Fibroblast of mammary gland (primary cell): ENCODE data around the gene MTLN.
"Not testable (repeated sequence)": the region's sequence is repeated elsewhere in the genome, so short reads cannot be mapped to it uniquely, and the experiment has no call there.

Source experiments
- DNase-seq: peaks from one replicate; pipeline ENCODE4 v3.0.0-alpha.2; 2010; ENCODE audit warnings: low read depth
- H3K4me3 ChIP-seq: 2 replicates; pipeline ENCODE4 v1.5.1; 2011; ENCODE audit warnings: low read depth, mild to moderate bottlenecking, low read length, moderate library complexity; ENCODE audit not compliant: control insufficient read depth
- TF ChIP-seq, protein P1 (sequence below): conservative IDR thresholded peaks from 2 replicates; pipeline ENCODE4 v1.5.1; 2011; ENCODE audit warnings: low read depth, low read length, inconsistent platforms; ENCODE audit not compliant: control insufficient read depth, insufficient read depth

Gene MTLN

DNA sequence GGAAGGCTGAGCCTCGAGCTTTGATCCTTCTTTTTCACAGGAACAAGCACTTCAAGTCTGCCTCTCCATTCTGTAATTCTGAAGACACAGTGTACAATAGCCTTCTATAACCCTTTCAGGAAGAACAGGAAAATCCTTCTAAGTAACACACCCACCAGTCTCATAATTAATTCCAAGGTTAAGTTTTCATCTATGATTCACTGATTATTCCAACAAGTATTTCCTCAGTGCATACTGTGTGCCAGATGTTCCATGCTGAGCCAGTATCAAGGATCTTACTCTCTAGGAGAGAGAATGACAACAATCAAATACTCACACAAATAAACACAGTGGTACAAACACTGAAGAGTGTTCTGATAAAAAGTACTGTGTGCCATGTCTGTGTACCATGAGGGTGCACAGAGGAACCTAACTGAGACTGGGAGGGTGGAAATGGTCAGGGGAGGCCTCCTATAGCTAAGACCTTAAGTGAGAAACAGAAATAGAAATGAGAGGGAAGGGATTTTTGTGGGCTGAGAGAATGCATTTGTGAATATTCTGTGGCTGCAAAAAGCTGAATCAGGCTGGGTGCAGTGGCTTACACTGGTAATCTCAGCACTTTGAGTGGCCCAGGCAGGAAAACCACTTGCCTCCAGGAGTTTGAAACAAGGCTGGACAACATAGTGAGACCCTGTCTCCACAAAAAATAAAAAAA, 7.3 kb upstream of the MTLN start:
- peak; percentile 67 for DNase-seq
- TF ChIP-seq, protein P1, sequence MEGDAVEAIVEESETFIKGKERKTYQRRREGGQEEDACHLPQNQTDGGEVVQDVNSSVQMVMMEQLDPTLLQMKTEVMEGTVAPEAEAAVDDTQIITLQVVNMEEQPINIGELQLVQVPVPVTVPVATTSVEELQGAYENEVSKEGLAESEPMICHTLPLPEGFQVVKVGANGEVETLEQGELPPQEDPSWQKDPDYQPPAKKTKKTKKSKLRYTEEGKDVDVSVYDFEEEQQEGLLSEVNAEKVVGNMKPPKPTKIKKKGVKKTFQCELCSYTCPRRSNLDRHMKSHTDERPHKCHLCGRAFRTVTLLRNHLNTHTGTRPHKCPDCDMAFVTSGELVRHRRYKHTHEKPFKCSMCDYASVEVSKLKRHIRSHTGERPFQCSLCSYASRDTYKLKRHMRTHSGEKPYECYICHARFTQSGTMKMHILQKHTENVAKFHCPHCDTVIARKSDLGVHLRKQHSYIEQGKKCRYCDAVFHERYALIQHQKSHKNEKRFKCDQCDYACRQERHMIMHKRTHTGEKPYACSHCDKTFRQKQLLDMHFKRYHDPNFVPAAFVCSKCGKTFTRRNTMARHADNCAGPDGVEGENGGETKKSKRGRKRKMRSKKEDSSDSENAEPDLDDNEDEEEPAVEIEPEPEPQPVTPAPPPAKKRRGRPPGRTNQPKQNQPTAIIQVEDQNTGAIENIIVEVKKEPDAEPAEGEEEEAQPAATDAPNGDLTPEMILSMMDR = no peak
- H3K4me3 ChIP-seq = no peak overlapping the region

DNA sequence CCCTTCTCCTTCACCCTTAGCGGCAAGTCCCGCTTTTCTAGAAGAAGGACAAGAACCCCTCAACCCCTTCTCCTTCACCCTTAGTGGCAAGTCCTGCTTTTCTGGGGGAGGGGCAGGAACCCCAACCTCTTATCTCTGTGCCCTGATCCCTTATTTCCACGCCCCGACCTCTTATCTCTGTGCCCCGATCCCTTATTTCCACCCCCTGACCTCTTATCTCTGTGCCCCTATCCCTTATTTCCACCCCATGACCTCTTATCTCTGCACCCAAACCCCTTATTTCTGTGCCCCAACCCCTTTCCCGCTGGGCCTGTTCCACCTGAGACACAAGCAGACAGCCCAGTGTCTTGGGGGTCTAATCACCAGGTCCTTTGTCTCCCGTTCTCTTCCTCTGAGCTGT, 6.5 kb upstream of the MTLN start:
- not testable (repeated sequence) for H3K4me3 ChIP-seq, DNase-seq

DNA sequence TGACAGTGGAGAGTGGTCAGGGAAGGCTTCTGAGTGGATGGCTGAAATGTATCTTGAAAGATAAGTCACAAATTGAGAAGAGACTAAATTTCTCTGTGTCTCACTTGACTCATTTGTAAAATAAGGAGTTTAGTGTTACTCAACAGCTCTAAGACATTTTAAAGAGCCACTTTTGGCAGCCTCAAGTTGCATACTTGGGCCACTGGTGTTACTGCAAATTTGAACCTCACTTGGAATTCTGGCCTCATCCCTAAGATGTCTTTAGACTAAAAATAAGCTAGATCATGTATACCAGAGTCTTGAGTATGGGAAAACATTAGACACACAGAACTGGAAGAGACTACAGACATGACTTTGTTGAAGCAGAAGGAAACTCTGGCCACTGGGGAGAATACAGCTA, 4.5 kb upstream of the MTLN start:
- TF ChIP-seq, protein P1 = no peak
- H3K4me3 ChIP-seq = no peak overlapping the region
- no peak for DNase-seq

DNA sequence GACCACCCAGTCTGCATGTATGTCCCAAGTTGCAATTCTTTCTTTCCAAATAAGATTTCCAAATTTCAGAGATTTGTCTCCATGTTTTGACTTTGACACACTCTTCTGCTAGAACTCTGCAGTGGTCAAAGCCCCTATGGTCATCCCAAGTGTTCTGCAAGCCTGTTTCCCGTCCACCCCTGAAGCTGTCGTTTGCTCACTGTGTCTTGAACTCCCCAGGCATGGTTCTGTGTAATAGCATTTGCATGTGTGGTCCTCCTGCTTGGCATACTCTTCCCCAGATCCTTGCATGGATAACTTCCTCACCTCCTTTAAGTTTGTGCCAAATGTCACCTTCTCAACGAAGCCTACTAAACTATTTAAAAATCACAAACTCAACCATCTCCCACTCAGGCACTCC, 3.9 kb upstream of the MTLN start:
- DNase-seq = no peak
- no peak overlapping the region for H3K4me3 ChIP-seq
- TF ChIP-seq, protein P1 = no peak

DNA sequence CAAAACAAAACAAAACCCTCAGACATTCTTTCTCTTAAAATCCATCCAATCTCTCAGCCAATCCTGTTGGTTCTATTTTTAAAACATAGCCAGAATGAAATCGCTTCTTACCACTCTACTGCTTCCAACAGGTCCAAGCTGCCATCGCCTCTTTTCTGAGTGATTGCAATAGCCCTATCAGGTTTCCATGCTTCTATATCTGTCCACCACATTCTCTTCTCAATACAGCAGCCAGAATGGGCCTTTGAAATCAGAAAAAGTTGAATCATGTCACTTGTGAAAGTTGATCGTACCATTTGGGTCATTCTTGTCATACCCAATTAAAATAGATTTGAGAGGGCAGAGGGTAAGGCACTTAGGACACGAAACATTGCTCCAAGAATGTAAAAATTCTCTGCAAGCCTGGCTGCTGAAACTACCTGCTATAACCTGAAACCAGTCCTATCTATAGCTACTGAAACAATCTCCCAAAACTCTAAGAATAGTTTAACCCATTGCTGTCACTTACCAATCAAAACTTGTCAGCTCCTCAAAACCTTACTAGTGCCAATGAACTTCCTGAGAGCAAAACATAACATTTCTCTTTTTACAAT, 3.3 kb upstream of the MTLN start:
- no peak overlapping the region for H3K4me3 ChIP-seq
- TF ChIP-seq, protein P1 = no peak

DNA sequence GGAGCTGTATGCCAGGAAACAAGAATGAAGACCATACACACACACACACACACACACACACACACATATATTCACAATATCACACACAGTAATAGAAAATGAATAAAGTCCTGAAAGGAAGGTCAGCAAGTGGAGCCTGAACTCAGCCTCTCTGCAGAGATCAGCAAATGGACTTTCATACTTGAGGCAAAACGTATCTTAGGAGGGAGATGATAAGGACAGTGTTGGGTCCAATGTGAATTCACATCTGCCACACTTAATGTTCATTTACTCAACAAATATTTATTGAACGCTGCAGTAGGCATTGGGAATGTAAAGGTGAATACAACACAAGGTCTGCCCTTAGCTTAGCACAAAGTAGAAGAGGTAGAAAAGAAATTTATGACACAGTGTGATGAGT, 2.7 kb upstream of the MTLN start:
- no peak for DNase-seq
- H3K4me3 ChIP-seq = no peak overlapping the region
- TF ChIP-seq, protein P1 = no peak

More for the DNA sequence above, 3.3 kb upstream of the MTLN start:
- DNase-seq = no peak

DNA sequence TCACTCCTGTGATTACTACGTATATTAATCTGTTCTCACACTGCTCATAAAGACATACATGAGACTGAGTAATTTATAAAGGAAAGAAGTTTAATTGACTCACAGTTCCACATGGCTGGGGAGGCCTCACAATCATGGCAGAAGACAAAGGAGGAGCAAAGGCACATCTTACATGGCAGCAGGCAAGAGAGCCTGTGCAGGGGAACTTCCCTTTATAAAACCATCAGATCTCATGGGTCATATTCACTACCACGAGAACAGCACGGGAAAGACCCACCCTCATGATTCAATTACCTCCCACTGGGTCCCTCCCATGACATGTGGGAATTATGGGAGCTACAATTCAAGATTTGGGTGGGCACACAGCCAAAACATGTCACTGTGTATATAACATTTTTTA, 1.2 kb upstream of the MTLN start:
- not testable (repeated sequence) for H3K4me3 ChIP-seq, DNase-seq
